RWPE1 (cell line): ENCODE data around the gene MPP4.

Source experiments
- CTCF ChIA-PET: fragments of 350-600 bp; sonication (Branson Sonifier 250); formaldehyde crosslinking; extraction: SDS; loops from one replicate; lab custom pipeline; 2021; lab: Yijun Ruan, JAX
- POLR2A ChIA-PET: fragments of 400-600 bp; formaldehyde crosslinking; extraction: SDS; loops from one replicate; lab custom pipeline; 2020; ENCODE audit warnings: antibody characterized with exemption; ENCODE audit not compliant: low non-redundant PET; lab: Yijun Ruan, JAX
- DNase-seq: peaks from one replicate; pipeline ENCODE4 v3.0.0; 2012; ENCODE audit warnings: low spot score
- H3K27ac ChIP-seq: fragments of 450-650 bp; 2 replicates; pipeline ENCODE4 v1.5.1; 2017
- CTCF ChIP-seq: fragments of 450-650 bp; conservative IDR thresholded peaks from 2 replicates; pipeline ENCODE4 v1.5.1; 2017; ENCODE audit warnings: low read depth, mild to moderate bottlenecking

The MPP4 gene, protein sequence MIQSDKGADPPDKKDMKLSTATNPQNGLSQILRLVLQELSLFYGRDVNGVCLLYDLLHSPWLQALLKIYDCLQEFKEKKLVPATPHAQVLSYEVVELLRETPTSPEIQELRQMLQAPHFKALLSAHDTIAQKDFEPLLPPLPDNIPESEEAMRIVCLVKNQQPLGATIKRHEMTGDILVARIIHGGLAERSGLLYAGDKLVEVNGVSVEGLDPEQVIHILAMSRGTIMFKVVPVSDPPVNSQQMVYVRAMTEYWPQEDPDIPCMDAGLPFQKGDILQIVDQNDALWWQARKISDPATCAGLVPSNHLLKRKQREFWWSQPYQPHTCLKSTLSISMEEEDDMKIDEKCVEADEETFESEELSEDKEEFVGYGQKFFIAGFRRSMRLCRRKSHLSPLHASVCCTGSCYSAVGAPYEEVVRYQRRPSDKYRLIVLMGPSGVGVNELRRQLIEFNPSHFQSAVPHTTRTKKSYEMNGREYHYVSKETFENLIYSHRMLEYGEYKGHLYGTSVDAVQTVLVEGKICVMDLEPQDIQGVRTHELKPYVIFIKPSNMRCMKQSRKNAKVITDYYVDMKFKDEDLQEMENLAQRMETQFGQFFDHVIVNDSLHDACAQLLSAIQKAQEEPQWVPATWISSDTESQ

DNA sequence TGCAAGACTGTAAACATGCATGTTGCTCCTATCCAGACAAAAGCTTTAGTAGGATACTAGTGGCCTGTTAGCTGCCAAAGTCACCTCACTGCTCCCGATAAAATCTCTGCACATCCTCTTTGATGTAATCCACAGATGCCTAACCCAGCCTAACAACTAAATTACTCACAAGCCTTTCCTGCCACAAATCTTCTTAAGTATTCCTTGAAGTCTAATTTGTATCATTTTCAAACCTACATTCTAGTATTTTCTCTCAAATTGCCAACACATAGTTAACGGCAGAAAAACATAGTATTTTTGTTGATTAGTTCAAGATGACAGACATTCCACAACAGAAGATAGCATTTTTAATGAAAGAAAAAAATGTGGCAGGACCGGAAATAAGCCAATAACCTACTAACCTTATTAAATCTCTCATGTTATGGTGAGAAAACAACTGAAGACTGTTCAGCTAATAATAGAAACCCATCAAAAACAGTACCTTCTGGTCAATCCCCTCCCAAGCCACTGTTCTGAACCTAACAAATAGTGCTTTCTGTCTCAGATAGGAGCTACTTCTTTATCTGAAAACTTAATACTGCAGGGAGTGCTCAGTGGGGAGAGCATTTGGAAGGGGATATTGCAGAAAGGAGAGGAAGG lies at the start of gene MPP4:
Gene MPP4, minus strand, starts transcription at position 57 of the 639 bp plus-strand sequence. CDS start 4,690 bp downstream, outside the sequence.
- POLR2A ChIA-PET = no interaction called here
- TF ChIP-seq CTCF = no peak
- H3K27ac ChIP-seq = no peak within 1 kb of the TSS
- CTCF ChIA-PET = interaction anchor here (0.6 kb wide), 1 partner anchor 785 kb away, joined by 5 read pairs; no protein-coding TSS in a partner anchor
- no peak for DNase-seq

DNA sequence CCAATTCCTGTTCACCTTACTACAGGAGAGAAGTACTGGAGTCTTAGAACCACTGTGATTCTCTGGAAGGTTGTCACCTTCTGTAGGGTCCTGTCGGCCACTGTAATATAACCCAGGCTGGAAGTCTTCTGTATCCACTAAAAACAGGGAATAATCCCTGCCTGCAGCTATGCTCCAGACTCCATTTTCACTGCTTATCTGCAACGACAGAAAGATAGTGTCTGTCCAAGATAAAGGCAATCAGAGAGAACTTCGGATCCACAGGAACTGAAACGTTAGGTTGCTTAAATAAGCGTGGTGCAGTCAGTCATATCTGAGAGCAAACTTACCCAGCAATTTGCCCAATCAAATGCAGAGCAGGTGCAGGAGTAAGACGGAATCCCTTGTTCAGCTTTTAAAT lies 48.1 kb upstream of the MPP4 start:
- no peak overlapping the region for H3K27ac ChIP-seq
- CTCF ChIA-PET = no interaction called here
- DNase-seq = no peak
- POLR2A ChIA-PET = interaction anchor here (0.7 kb wide), 1 partner anchor 821 kb away, joined by 3 read pairs; no protein-coding TSS in a partner anchor
- no peak for TF ChIP-seq CTCF

GRCh38 chr2:201735486-201735885 lies 37.0 kb upstream of the MPP4 start:
- ChIA-PET POLR2A (no interaction called here), CTCF (no interaction called here)
- H3K27ac ChIP-seq = no peak overlapping the region
- no peak for DNase-seq
- TF ChIP-seq CTCF = no peak

- DNase-seq = no peak
- TF ChIP-seq CTCF = no peak
- no peak overlapping the region for H3K27ac ChIP-seq
- ChIA-PET CTCF (no interaction called here), POLR2A (no interaction called here)
These were observed 35.7 kb upstream of the MPP4 start for GRCh38 chr2:201734111-201734510.

DNA sequence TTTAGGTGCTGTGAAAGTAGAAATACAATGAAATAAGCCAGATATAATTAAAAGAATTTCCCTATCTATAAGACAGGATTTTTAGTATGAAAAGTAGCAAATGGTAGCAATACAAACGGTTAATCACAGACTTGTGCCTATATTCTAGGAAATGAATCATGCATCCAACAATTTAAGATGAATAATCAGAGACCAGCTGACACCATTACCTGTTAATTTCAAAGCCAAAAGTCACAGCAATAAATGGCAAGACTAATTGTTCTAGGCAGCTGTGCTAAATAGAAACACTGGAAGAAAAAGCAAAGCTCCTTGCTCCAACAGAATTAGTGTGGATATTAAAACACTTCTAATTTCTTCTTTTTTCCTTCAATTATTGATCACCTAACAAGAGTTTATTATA lies 35.1 kb upstream of the MPP4 start:
- POLR2A ChIA-PET = no interaction called here
- CTCF ChIA-PET = interaction anchor here (0.7 kb wide), 1 partner anchor 544 kb away, joined by 6 read pairs; no protein-coding TSS in a partner anchor
- DNase-seq = peak; percentile 28
- TF ChIP-seq CTCF = no peak
- H3K27ac ChIP-seq = no peak overlapping the region

DNA sequence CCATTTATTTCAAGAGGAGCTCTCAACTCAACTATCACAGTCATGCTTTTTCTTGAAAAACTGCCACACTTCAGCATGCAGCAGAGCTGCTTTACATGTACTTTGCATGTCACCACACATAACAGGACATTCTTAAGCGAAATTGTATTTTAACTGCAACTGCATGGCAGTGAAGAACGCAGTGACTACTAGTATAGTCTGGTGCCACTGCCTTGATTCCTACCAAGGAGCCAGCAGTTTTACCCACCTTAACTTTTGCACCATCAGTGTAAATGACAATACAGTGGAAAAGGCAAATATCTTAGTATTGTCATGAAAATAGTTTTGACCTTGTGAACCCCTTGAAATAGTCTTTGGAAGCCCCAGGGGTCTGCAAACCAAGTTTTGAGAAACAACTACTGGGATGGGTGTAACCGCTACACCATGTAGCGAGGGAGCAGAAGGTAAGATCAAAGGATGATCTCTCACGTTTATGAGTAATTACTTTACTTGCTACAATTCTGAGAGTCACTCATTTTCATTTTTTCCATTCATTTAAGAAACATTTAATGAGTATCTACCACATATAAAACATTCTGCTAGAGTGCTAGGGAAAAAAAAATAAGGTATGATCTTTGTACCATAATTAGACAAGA lies 32.3 kb upstream of the MPP4 start:
- POLR2A ChIA-PET = no interaction called here
- CTCF ChIA-PET = no interaction called here
- TF ChIP-seq CTCF = no peak
- no peak for DNase-seq
- no peak overlapping the region for H3K27ac ChIP-seq
